WTC11 (cell line): ENCODE measurements around the gene PPP1R2. TPM values are rescaled to one million over a fixed set of nuclear protein-coding genes. Genes with fewer than 3 reads are reported as not detected.

Source experiments
- ATAC-seq: fragments of 200-7000 bp; cut with Tn5 transposase; 2 replicates; pipeline ENCODE4 v1.10.0; 2021; ENCODE audit warnings: mild to moderate bottlenecking, moderate library complexity
- CTCF ChIA-PET: fragments of 300-600 bp; sonication (Branson Sonifier 250); formaldehyde crosslinking; loops from one replicate; lab custom pipeline; 2021; ENCODE audit warnings: antibody characterized with exemption; lab: Charles Lee
- POLR2A ChIA-PET: fragments of 350-600 bp; sonication (Branson Sonifier 250); formaldehyde crosslinking; loops from one replicate; lab custom pipeline; 2021; ENCODE audit warnings: antibody characterized with exemption; lab: Charles Lee
- DNase-seq: peaks from one replicate; pipeline ENCODE4 v3.0.0; 2021; ENCODE audit warnings: low spot score
- H3K27ac Mint-ChIP-seq: 2 replicates; pipeline ENCODE4 v1.8.0; 2021; ENCODE audit warnings: mixed read lengths
- H3K27me3 Mint-ChIP-seq: 2 replicates; pipeline ENCODE4 v1.8.0; 2021; ENCODE audit warnings: low read depth, mild to moderate bottlenecking, moderate library complexity, mixed read lengths
- H3K36me3 Mint-ChIP-seq: 2 replicates; pipeline ENCODE4 v1.8.0; 2021; ENCODE audit warnings: mixed read lengths
- H3K4me1 Mint-ChIP-seq: 2 replicates; pipeline ENCODE4 v1.8.0; 2022; ENCODE audit warnings: mixed read lengths
- H3K4me3 Mint-ChIP-seq: 2 replicates; pipeline ENCODE4 v1.8.0; 2021; ENCODE audit warnings: mild to moderate bottlenecking, moderate library complexity, mixed read lengths
- H3K9me3 Mint-ChIP-seq: 2 replicates; pipeline ENCODE4 v1.8.0; 2021; ENCODE audit warnings: mixed read lengths
- AR ChIP-seq: fragments of 250-450 bp; sonication (Bioruptor Pico); IDR thresholded peaks from 2 replicates; pipeline ENCODE4 v1.9.0; 2021; ENCODE audit warnings: mild to moderate bottlenecking
- CTCF ChIP-seq: fragments of 200-600 bp; IDR thresholded peaks from 2 replicates; pipeline ENCODE4 v1.8.0; 2022; ENCODE audit warnings: antibody characterized with exemption
- ESRRA ChIP-seq: sonication (generic); formaldehyde crosslinking; IDR thresholded peaks from 2 replicates; pipeline ENCODE4 v1.8.1; 2022; ENCODE audit warnings: mild to moderate bottlenecking, missing genetic modification reagents, borderline replicate concordance
- HMGXB4 ChIP-seq: sonication (generic); formaldehyde crosslinking; IDR thresholded peaks from 2 replicates; pipeline ENCODE4 v1.8.1; 2023; ENCODE audit warnings: mild to moderate bottlenecking, moderate library complexity, missing genetic modification reagents
- JAZF1 ChIP-seq: fragments of 250-450 bp; sonication (Bioruptor Pico); IDR thresholded peaks from 2 replicates; pipeline ENCODE4 v1.9.0; 2021; ENCODE audit warnings: moderate library complexity, mild to moderate bottlenecking, inconsistent platforms
- NFYB ChIP-seq: sonication (generic); formaldehyde crosslinking; conservative IDR thresholded peaks from 2 replicates; pipeline ENCODE4 v1.8.0; 2022; ENCODE audit warnings: low read depth, missing genetic modification reagents
- PREB ChIP-seq: sonication (generic); formaldehyde crosslinking; IDR thresholded peaks from 2 replicates; pipeline ENCODE4 v1.8.1; 2022; ENCODE audit warnings: mild to moderate bottlenecking, missing genetic modification reagents, moderate library complexity, borderline replicate concordance
- SMAD4 ChIP-seq: sonication (generic); formaldehyde crosslinking; IDR thresholded peaks from 2 replicates; pipeline ENCODE4 v1.8.0; 2022; ENCODE audit warnings: mild to moderate bottlenecking, missing genetic modification reagents
- SOX15 ChIP-seq: fragments of 250-450 bp; sonication (Bioruptor Pico); IDR thresholded peaks from 2 replicates; pipeline ENCODE4 v1.9.0; 2021; ENCODE audit warnings: mild to moderate bottlenecking
- TP53 ChIP-seq: sonication (generic); formaldehyde crosslinking; IDR thresholded peaks from 2 replicates; pipeline ENCODE4 v1.8.1; 2023; ENCODE audit warnings: mild to moderate bottlenecking, missing genetic modification reagents
- ZBTB43 ChIP-seq: sonication (generic); formaldehyde crosslinking; IDR thresholded peaks from 2 replicates; pipeline ENCODE4 v1.8.1; 2023; ENCODE audit warnings: mild to moderate bottlenecking, missing genetic modification reagents
- ZNF263 ChIP-seq: sonication (generic); formaldehyde crosslinking; IDR thresholded peaks from 2 replicates; pipeline ENCODE4 v1.8.1; 2022; ENCODE audit warnings: low read depth, mild to moderate bottlenecking, moderate library complexity, missing genetic modification reagents
- ZNF281 ChIP-seq: sonication (generic); formaldehyde crosslinking; IDR thresholded peaks from 2 replicates; pipeline ENCODE4 v1.8.0; 2023; ENCODE audit warnings: mild to moderate bottlenecking, missing genetic modification reagents
- ZNF317 ChIP-seq: sonication (generic); formaldehyde crosslinking; IDR thresholded peaks from 2 replicates; pipeline ENCODE4 v1.8.1; 2023; ENCODE audit warnings: low read depth, mild to moderate bottlenecking, moderate library complexity, missing genetic modification reagents, borderline replicate concordance
- total RNA-seq: library from RNA; stranded (reverse); gene quantifications from 3 replicates; pipeline ENCODE4 v1.2.3, GENCODE V29; 2021

The PPP1R2 gene
- total RNA-seq, 1 experiment from 2014 or later, result 28.1 TPM

- TF ChIP-seq HMGXB4 (CRISPR knock-in tag) (no peak), ZNF263 (CRISPR knock-in tag) (no peak)
Measured at GRCh38 chr3:195574497-195575304, 31.6 kb upstream of the PPP1R2 start (continued).

GRCh38 chr3:195573611-195574496 is 30.7 kb upstream of the PPP1R2 start:
- H3K36me3 Mint-ChIP-seq, result no peaks in the 10 kb centered on the region
- POLR2A ChIA-PET, result no interaction called here
- no peak overlapping the region for H3K27ac Mint-ChIP-seq
- H3K9me3 Mint-ChIP-seq, result peaks cover 4% of the 10 kb centered on the region; the same call in 1 of the 2 replicates
- no peaks in the 10 kb centered on the region; the same call in 1 of the 2 replicates for H3K27me3 Mint-ChIP-seq
- no peak overlapping the region for H3K4me3 Mint-ChIP-seq
- DNase-seq (no peak), ATAC-seq (peak; percentile 78)
- TF ChIP-seq ZNF281 (CRISPR knock-in tag) (no peak), SOX15 (CRISPR knock-in tag) (no peak), ZBTB43 (CRISPR knock-in tag) (no peak), NFYB (no peak)
- CTCF ChIA-PET, result no interaction called here
- peaks cover 9% of the 10 kb centered on the region for H3K4me1 Mint-ChIP-seq

GRCh38 chr3:195571361-195571760 is 28.2 kb upstream of the PPP1R2 start:
- Mint-ChIP-seq H3K36me3 (no peaks in the 10 kb centered on the region), H3K4me1 (peaks cover 9% of the 10 kb centered on the region), H3K27ac (no peak overlapping the region), H3K27me3 (peaks cover 4% of the 10 kb centered on the region), H3K9me3 (peaks cover 4% of the 10 kb centered on the region; the same call in 1 of the 2 replicates), H3K4me3 (no peak overlapping the region)
- CTCF ChIA-PET, result interaction anchor here (0.7 to 1.4 kb wide), 3 partner anchors 11 to 300 kb away, joined by 3 to 4 read pairs (median 4); partner anchors contain the start of gene XXYLT1
- ATAC-seq, result no peak
- no peak for DNase-seq
- POLR2A ChIA-PET, result no interaction called here
- TF ChIP-seq CTCF, result no peak
- TF ChIP-seq AR, result no peak
- no peak for TF ChIP-seq ESRRA (CRISPR knock-in tag)
- no peak for TF ChIP-seq ZNF281 (CRISPR knock-in tag)
- no peak for TF ChIP-seq TP53 (CRISPR knock-in tag)
- TF ChIP-seq ZNF317 (CRISPR knock-in tag), result no peak
- no peak for TF ChIP-seq SMAD4 (CRISPR knock-in tag)
- TF ChIP-seq JAZF1 (CRISPR knock-in tag), result no peak
- TF ChIP-seq PREB, result no peak
